Astrocyte (in vitro differentiated cells and primary cell): Measurements from ENCODE around the gene SRPK3. TPM values are rescaled to one million over a fixed set of nuclear protein-coding genes. Genes with fewer than 3 reads are reported as not detected.

ENCODE experiments used
- DNase-seq: peaks from one replicate; pipeline ENCODE4 v3.0.0-alpha.2; 2010; ENCODE audit warnings: low read depth
- FAIRE-seq: peaks from 2 replicates; lab custom pipeline; 2011; peaks lifted over from hg19 to GRCh38; lab: Jason Lieb, UNC
- H2AFZ ChIP-seq: 2 replicates; pipeline ENCODE4 v1.6.0; 2012; ENCODE audit warnings: low read depth, low read length, inconsistent platforms
- H3K27ac ChIP-seq: 2 replicates; pipeline ENCODE4 v1.5.1; 2011; ENCODE audit warnings: low read depth, low read length, inconsistent platforms
- H3K27me3 ChIP-seq: 2 replicates; pipeline ENCODE4 v1.6.0; 2011; ENCODE audit warnings: low read length, inconsistent platforms; ENCODE audit not compliant: insufficient read depth
- H3K36me3 ChIP-seq: 2 replicates; pipeline ENCODE4 v1.5.1; 2011; ENCODE audit warnings: low read length, inconsistent platforms; ENCODE audit not compliant: insufficient read depth
- H3K4me1 ChIP-seq: 2 replicates; pipeline ENCODE4 v1.5.1; 2011; ENCODE audit warnings: low read length, inconsistent platforms; ENCODE audit not compliant: insufficient read depth
- H3K4me2 ChIP-seq: 2 replicates; pipeline ENCODE4 v1.6.0; 2012; ENCODE audit warnings: low read length, inconsistent platforms
- H3K4me3 ChIP-seq: 2 replicates; pipeline ENCODE4 v1.5.1; 2011; ENCODE audit warnings: low read depth, mild to moderate bottlenecking, low read length, inconsistent platforms; ENCODE audit not compliant: insufficient read depth
- H3K79me2 ChIP-seq: 2 replicates; pipeline ENCODE4 v1.6.0; 2012; ENCODE audit warnings: mild to moderate bottlenecking, low read length, inconsistent platforms; ENCODE audit not compliant: insufficient read depth
- H3K9ac ChIP-seq: 2 replicates; pipeline ENCODE4 v1.6.0; 2012; ENCODE audit warnings: mild to moderate bottlenecking, low read length, inconsistent platforms
- H3K9me3 ChIP-seq: 2 replicates; pipeline ENCODE4 v1.5.1; 2012; ENCODE audit warnings: low read depth, mild to moderate bottlenecking, low read length, inconsistent platforms; ENCODE audit not compliant: insufficient read depth
- H4K20me1 ChIP-seq: 2 replicates; pipeline ENCODE4 v1.6.0; 2012; ENCODE audit warnings: low read length, inconsistent platforms; ENCODE audit not compliant: insufficient read depth
- H3K27ac Mint-ChIP-seq: one replicate; pipeline ENCODE4 v1.8.0; 2021; ENCODE audit warnings: mild to moderate bottlenecking, mixed read lengths; ENCODE audit not compliant: unreplicated experiment
- H3K27me3 Mint-ChIP-seq: one replicate; pipeline ENCODE4 v1.8.0; 2021; ENCODE audit warnings: low read depth, mixed read lengths; ENCODE audit not compliant: unreplicated experiment
- H3K36me3 Mint-ChIP-seq: one replicate; pipeline ENCODE4 v1.8.0; 2021; ENCODE audit warnings: low read depth, mixed read lengths; ENCODE audit not compliant: unreplicated experiment
- H3K4me1 Mint-ChIP-seq: one replicate; pipeline ENCODE4 v1.8.0; 2021; ENCODE audit warnings: low read depth, mixed read lengths; ENCODE audit not compliant: unreplicated experiment
- H3K4me3 Mint-ChIP-seq: one replicate; pipeline ENCODE4 v1.8.0; 2021; ENCODE audit warnings: mild to moderate bottlenecking, moderate library complexity, mixed read lengths; ENCODE audit not compliant: unreplicated experiment
- H3K9me3 Mint-ChIP-seq: one replicate; pipeline ENCODE4 v1.8.0; 2021; ENCODE audit warnings: mild to moderate bottlenecking, mixed read lengths; ENCODE audit not compliant: unreplicated experiment
- EZH2 ChIP-seq: IDR thresholded peaks from 2 replicates; pipeline ENCODE4 v1.6.1; 2012; ENCODE audit warnings: mild to moderate bottlenecking, low read length, inconsistent platforms; ENCODE audit not compliant: insufficient read depth
- total RNA-seq: library from RNA; stranded (reverse); gene quantifications from 2 replicates; pipeline ENCODE4 v1.2.1, GENCODE V29; 2021
- TF ChIP-seq, protein P1 (sequence below): IDR thresholded peaks from 2 replicates; pipeline ENCODE4 v1.5.1; 2011; ENCODE audit warnings: low read depth, mild to moderate bottlenecking, inconsistent platforms, low read length, moderate library complexity; ENCODE audit not compliant: insufficient read depth

Gene SRPK3
- total RNA-seq, 1 donor from 2014 or later = not detected

- Histone ChIP-seq H3K4me1 (no peaks in the 10 kb centered on the region), H3K27me3 (no peaks in the 10 kb centered on the region), H3K36me3 (no peaks in the 10 kb centered on the region), H3K4me3 (no peak overlapping the region), H3K9ac (no peak overlapping the region), H3K79me2 (no peaks in the 10 kb centered on the region), H2AFZ (no peak overlapping the region), H3K9me3 (no peaks in the 10 kb centered on the region), H4K20me1 (no peaks in the 10 kb centered on the region), H3K27ac (no peak overlapping the region), H3K4me2 (no peak overlapping the region)
- FAIRE-seq (no peak), DNase-seq (no peak)
- Mint-ChIP-seq H3K4me3 (no peak overlapping the region), H3K36me3 (no peaks in the 10 kb centered on the region), H3K27me3 (no peaks in the 10 kb centered on the region), H3K9me3 (no peaks in the 10 kb centered on the region), H3K4me1 (no peaks in the 10 kb centered on the region), H3K27ac (no peak overlapping the region)
- TF ChIP-seq, protein P1, sequence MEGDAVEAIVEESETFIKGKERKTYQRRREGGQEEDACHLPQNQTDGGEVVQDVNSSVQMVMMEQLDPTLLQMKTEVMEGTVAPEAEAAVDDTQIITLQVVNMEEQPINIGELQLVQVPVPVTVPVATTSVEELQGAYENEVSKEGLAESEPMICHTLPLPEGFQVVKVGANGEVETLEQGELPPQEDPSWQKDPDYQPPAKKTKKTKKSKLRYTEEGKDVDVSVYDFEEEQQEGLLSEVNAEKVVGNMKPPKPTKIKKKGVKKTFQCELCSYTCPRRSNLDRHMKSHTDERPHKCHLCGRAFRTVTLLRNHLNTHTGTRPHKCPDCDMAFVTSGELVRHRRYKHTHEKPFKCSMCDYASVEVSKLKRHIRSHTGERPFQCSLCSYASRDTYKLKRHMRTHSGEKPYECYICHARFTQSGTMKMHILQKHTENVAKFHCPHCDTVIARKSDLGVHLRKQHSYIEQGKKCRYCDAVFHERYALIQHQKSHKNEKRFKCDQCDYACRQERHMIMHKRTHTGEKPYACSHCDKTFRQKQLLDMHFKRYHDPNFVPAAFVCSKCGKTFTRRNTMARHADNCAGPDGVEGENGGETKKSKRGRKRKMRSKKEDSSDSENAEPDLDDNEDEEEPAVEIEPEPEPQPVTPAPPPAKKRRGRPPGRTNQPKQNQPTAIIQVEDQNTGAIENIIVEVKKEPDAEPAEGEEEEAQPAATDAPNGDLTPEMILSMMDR = no peak
- no peak for TF ChIP-seq EZH2
Measured at GRCh38 chrX:153778181-153778580, 2.7 kb upstream of the SRPK3 start.

DNA sequence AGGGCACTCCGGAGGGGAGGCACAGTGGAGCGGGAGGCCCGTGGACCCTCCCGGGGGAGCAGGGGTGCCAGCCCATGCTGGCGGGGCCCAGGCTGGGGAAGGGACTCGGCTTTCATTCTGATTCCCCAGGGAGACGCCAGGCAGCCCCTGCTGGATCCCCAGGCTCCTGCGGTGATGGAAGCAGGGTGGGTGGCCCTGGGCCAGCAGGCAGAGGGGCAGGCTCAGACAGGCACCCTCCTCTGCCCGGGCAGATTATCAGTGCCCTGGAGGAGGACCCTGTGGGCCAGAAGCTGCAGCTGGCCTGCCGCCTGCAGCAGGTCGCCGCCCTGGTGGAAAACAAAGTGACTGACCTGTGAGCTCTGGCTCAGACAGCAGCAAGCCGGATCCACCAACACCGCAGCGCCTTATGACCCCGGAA, 2.1 kb upstream of the SRPK3 start:
- H3K27me3 Mint-ChIP-seq = no peaks in the 10 kb centered on the region
- no peaks in the 10 kb centered on the region for H3K36me3 ChIP-seq
- FAIRE-seq (no peak), DNase-seq (no peak)
- no peaks in the 10 kb centered on the region for H3K4me1 ChIP-seq
- no peaks in the 10 kb centered on the region for H3K4me1 Mint-ChIP-seq
- no peak overlapping the region for H3K4me2 ChIP-seq
- H3K9ac ChIP-seq = no peak overlapping the region
- no peak overlapping the region for H3K27ac ChIP-seq
- no peak overlapping the region for H2AFZ ChIP-seq
- no peak overlapping the region for H3K27ac Mint-ChIP-seq
- no peaks in the 10 kb centered on the region for H3K9me3 ChIP-seq
- TF ChIP-seq, protein P1 = no peak
- TF ChIP-seq EZH2 = no peak
- H3K4me3 Mint-ChIP-seq = no peak overlapping the region
- no peak overlapping the region for H3K4me3 ChIP-seq
- H4K20me1 ChIP-seq = no peaks in the 10 kb centered on the region
- no peaks in the 10 kb centered on the region for H3K9me3 Mint-ChIP-seq
- no peaks in the 10 kb centered on the region for H3K79me2 ChIP-seq
- H3K36me3 Mint-ChIP-seq = no peaks in the 10 kb centered on the region
- no peaks in the 10 kb centered on the region for H3K27me3 ChIP-seq

DNA sequence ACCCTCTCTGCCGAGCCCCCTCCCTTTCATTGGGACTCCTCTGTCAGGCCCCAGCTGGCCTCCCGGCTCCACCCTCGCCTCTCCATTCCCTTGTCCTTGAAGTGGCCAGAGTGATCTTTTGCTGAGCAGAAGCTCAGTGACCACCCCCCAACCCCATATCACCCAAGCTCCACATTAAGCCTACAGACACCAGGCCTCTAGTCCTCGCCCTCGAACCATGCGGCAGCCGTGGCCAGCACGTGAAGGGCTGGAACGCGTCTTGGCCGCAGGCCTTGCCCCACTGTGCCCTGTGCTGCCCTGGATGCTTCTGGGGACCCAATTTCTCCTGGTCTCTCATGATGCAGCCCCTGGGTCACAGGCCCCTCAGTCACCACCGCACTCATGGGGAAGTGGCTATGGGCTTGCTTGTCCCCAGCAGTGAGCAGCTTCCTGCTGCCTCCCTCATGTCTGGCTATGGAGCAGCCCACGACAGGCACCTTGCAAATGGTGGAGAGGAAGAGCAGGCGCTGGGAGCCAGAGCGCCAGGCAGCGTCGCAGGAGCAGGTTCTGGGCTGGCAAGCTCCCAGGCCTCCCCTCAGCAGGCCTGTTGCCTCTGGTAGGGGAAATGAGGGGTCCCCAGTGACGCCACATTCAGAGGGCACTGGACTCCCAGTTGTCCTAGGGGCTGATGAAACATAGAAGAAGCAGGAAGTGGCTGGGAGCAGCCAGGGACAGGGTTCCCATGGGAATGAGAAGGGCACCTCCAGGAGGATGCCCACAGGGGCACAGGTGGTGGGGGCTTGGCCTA, 757 bp upstream of the SRPK3 start:
- Histone ChIP-seq H3K9me3 (no peaks in the 10 kb centered on the region), H3K27ac (no peak overlapping the region), H4K20me1 (no peaks in the 10 kb centered on the region), H3K4me2 (no peak overlapping the region), H3K9ac (no peak overlapping the region), H3K36me3 (no peaks in the 10 kb centered on the region), H3K27me3 (no peaks in the 10 kb centered on the region), H3K79me2 (no peaks in the 10 kb centered on the region), H2AFZ (no peak overlapping the region), H3K4me1 (no peaks in the 10 kb centered on the region), H3K4me3 (no peak overlapping the region)
- H3K4me3 Mint-ChIP-seq = no peak overlapping the region
- FAIRE-seq (no peak), DNase-seq (no peak)
- no peaks in the 10 kb centered on the region for H3K36me3 Mint-ChIP-seq
- TF ChIP-seq EZH2 = no peak
- TF ChIP-seq, protein P1 = no peak
- no peaks in the 10 kb centered on the region for H3K9me3 Mint-ChIP-seq
- no peak overlapping the region for H3K27ac Mint-ChIP-seq
- no peaks in the 10 kb centered on the region for H3K4me1 Mint-ChIP-seq
- H3K27me3 Mint-ChIP-seq = no peaks in the 10 kb centered on the region
